Right lobe of liver (tissue), 6 donors: ENCODE measurements around the gene SLC18A2. TPM values are rescaled to one million over a fixed set of nuclear protein-coding genes. Genes with fewer than 3 reads are reported as not detected.

Experiments used
- ATAC-seq, 4 donors: fragments of 200-7000 bp; cut with Tn5 transposase; one replicate each; pipeline ENCODE4 v1.9.1; 2020; ENCODE audit warnings: mild to moderate bottlenecking in 4 of 4, moderate library complexity in 4 of 4
- DNase-seq, 3 donors: peaks; one replicate each; pipeline ENCODE4 v3.0.0-alpha.2; 2020
- H3K27ac ChIP-seq, 3 donors: fragments of 200-600 bp; one replicate each; pipeline ENCODE4 v1.8.0; 2022
- H3K27me3 ChIP-seq, 2 donors: fragments of 200-600 bp; one replicate each; pipeline ENCODE4 v1.8.0; 2022
- H3K36me3 ChIP-seq, 4 donors: fragments of 200-600 bp; sonication (generic) in 1 of 4; one replicate each; pipeline versions ENCODE4 v1.5.1 to v1.8.0; 2017 to 2022; ENCODE audit warnings: control low read depth in 1 of 4
- H3K4me1 ChIP-seq, 4 donors: fragments of 200-600 bp; sonication (generic) in 1 of 4; one replicate each; pipeline versions ENCODE4 v1.5.1 to v1.8.0; 2017 to 2022; ENCODE audit warnings: control low read depth in 1 of 4
- H3K4me3 ChIP-seq, 3 donors: fragments of 200-600 bp; one replicate each; pipeline ENCODE4 v1.8.0; 2022
- H3K9me3 ChIP-seq, 4 donors: fragments of 200-600 bp; sonication (generic) in 1 of 4; one replicate each; pipeline versions ENCODE4 v1.5.1 to v1.8.0; 2017 to 2022; ENCODE audit warnings: control low read depth in 1 of 4
- POLR2A ChIP-seq: fragments of 450-650 bp; IDR thresholded peaks from one replicate; pipeline ENCODE4 v1.6.1; 2017; ENCODE audit warnings: antibody characterized with exemption, mild to moderate bottlenecking
- WGBS: methylation state at CpG from one replicate; pipeline ENCODE4 v1.1.6; 2018; ENCODE audit warnings: low coverage, low lambda C conversion rate; ENCODE audit not compliant: insufficient coverage; ENCODE audit errors: missing lambda C conversion rate; 5-methylcytosine and 5-hydroxymethylcytosine counted together
- intact Hi-C, 2 donors: fragments of 100-400 bp; cut with DNase I; formaldehyde crosslinking; loops; one replicate each; pipeline versions ENCODE4 v1.11.2 to v1.14.1; 2022
- total RNA-seq, 6 experiments: library from RNA; depleted of rRNA in 2 of 6; stranded (reverse); fragments of >200 nt in 2 of 6; fragmentation: NEBNext Ultra II Directional in 3 of 6; extraction: Animal tissue kit (Norgen Biotek cat#: 25700) in 3 of 6; gene quantifications; one replicate each; pipeline versions ENCODE4 v1.1.0 to v1.2.4, GENCODE V29; 2016 to 2023
- TF ChIP-seq, protein P1 (sequence below), 4 donors: fragments of 200-600 bp in 3 of 4; fragments of 450-650 bp in 1 of 4; IDR thresholded peaks; one replicate each; pipeline versions ENCODE4 v1.5.1 to v1.8.0; 2016 to 2022; ENCODE audit warnings: antibody characterized with exemption in 4 of 4, mild to moderate bottlenecking in 2 of 4
- donor health status: DM: no; HTN: yes; CAD: no.
- donor health status: DM: no; HTN: no; CAD: no.
- donor health status: DM: no; HTN: no; CAD: no.
- donor health status: DM: no; HTN: yes; CAD: no.
- donor health status: DM: no; HTN: yes; CAD: no.

Gene SLC18A2
- total RNA-seq, 6 experiments from 2014 or later: 0.04 to 1.1 (median 0.20) TPM

GRCh38 chr10:117239051-117239450 lies 1.9 kb upstream of the SLC18A2 start:
- H3K4me1 ChIP-seq: peaks cover 0 to 5% (median 0%) of the 10 kb centered on the region in 4 donors
- 73% methylated on average over 3 of the region's 8 CpGs for WGBS
- H3K36me3 ChIP-seq: no peaks in the 10 kb centered on the region
- peaks cover 0 to 4% of the 10 kb centered on the region in 2 donors for H3K27me3 ChIP-seq
- H3K9me3 ChIP-seq: no peaks in the 10 kb centered on the region
- intact Hi-C loops: no loop called here
- H3K4me3 ChIP-seq: no peak overlapping the region
- DNase-seq (no peak), ATAC-seq (no peak)
- H3K27ac ChIP-seq: no peak overlapping the region
- TF ChIP-seq, protein P1, sequence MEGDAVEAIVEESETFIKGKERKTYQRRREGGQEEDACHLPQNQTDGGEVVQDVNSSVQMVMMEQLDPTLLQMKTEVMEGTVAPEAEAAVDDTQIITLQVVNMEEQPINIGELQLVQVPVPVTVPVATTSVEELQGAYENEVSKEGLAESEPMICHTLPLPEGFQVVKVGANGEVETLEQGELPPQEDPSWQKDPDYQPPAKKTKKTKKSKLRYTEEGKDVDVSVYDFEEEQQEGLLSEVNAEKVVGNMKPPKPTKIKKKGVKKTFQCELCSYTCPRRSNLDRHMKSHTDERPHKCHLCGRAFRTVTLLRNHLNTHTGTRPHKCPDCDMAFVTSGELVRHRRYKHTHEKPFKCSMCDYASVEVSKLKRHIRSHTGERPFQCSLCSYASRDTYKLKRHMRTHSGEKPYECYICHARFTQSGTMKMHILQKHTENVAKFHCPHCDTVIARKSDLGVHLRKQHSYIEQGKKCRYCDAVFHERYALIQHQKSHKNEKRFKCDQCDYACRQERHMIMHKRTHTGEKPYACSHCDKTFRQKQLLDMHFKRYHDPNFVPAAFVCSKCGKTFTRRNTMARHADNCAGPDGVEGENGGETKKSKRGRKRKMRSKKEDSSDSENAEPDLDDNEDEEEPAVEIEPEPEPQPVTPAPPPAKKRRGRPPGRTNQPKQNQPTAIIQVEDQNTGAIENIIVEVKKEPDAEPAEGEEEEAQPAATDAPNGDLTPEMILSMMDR (IDR thresholded peaks at IDR 0.05): no peak
- TF ChIP-seq POLR2A: no peak

DNA sequence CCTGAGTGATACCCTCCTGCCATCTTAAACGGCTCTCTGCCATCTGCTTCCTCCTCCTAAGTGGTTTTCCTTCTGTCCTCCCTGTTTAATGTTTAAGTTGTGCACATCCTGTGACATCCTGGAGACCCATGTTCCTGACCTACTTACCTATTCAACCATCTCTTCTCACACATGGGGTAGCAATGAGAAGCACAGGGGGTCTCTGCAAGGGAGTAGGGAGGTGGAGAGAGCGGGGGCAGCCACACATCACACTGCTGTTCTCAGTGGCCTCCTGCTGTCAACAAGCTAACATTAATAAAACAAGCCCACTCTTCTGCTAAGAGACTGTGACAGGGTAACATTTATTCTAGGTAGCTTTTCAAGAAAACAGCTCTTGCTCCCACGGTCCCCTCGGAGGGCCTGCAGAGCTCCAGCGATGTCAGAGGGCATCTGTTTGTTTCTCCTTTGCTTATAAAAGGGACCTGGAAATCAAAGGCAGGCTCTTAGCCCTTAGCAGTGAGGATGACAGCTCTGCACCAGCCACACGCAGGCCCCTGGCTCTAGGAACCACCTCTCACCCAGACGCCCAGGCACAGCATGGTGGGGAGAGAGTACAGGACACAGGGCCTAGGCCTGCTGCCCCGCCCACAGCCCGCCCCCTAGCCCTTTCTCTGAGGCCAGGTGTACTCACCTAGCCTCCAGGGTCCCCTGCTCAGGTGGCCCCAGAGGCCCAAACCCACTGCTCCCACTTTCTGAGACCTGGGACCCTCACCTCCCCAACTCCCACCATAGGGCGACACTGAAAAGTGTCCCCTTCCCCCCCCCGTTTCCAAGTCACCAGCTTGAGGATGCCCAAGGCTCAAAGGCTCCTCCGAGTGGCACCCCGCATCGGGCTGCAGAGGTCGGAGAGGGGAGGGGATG lies 943 bp upstream of the SLC18A2 start:
- Histone ChIP-seq H3K36me3 (no peaks in the 10 kb centered on the region), H3K4me1 (peaks cover 0 to 5% (median 0%) of the 10 kb centered on the region in 4 donors), H3K27ac (no peak overlapping the region), H3K27me3 (peaks cover 0 to 4% of the 10 kb centered on the region in 2 donors), H3K4me3 (no peak overlapping the region), H3K9me3 (no peaks in the 10 kb centered on the region)
- DNase-seq: no peak
- ATAC-seq: no peak
- intact Hi-C loops: no loop called here
- no peak for TF ChIP-seq POLR2A
- TF ChIP-seq, protein P1 (IDR thresholded peaks at IDR 0.05): no peak
- WGBS: 67% methylated on average over 5 of the region's 15 CpGs

DNA sequence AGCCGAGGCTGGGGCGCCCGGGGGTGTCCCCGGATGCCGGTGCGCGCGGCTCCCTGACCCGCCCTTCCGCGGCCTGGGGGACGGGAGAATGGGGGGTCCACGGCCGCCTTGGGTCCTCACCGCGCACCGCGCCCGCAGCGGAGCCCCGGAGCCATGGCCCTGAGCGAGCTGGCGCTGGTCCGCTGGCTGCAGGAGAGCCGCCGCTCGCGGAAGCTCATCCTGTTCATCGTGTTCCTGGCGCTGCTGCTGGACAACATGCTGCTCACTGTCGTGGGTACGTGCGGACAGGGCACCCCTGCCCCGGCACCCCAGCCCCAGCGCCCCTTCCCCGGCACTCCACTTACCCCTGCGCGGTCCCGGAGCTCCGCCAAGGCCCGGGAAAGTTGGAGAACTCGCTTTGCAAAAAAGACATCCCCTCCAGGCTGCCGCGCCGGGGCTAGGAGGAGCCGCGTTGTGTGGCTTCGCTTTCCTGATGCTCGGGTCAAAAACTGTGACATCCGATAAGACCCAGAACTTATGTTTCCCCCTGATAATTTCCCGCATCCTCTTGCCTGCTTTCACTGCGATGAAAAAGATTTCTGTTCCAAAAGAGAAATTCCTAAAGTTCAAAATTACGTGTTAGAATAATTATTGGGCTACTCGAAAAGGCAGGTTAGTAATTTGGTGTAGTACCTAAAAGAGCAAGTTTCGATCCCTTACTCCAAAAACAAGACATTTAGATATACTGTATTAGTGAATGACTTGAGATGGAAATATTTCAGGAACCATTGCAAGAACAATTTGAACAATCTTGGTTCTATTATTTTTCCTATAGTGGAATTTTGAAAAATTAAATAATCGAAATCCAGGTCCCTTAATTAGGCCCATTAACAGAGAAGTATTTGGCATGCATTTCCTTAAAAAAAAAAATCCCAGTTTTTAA lies 888 bp downstream of the SLC18A2 start:
- Histone ChIP-seq H3K4me1 (peaks cover 0 to 5% (median 0%) of the 10 kb centered on the region in 4 donors), H3K27ac (no peak overlapping the region), H3K4me3 (peak overlapping the region in 1 of 3 donors; percentile 19), H3K27me3 (peaks cover 0 to 4% of the 10 kb centered on the region in 2 donors), H3K9me3 (no peaks in the 10 kb centered on the region), H3K36me3 (no peaks in the 10 kb centered on the region)
- WGBS: 13% methylated on average over 11 of the region's 56 CpGs
- intact Hi-C loops: no loop called here
- ATAC-seq (peak; percentile 52 to 71 (median 62)), DNase-seq (peak in 1 of 3 donors; percentile 46)
- TF ChIP-seq, protein P1 (IDR thresholded peaks at IDR 0.05): no peak
- TF ChIP-seq POLR2A: no peak

- TF ChIP-seq POLR2A: no peak
- TF ChIP-seq, protein P1 (IDR thresholded peaks at IDR 0.05): no peak
- no peak for ATAC-seq
- intact Hi-C loops: no loop called here
- Histone ChIP-seq H3K4me3 (no peak overlapping the region), H3K4me1 (peaks cover 0 to 5% (median 0%) of the 10 kb centered on the region in 4 donors), H3K9me3 (no peaks in the 10 kb centered on the region), H3K27ac (no peak overlapping the region), H3K27me3 (peaks cover 0 to 4% of the 10 kb centered on the region in 2 donors), H3K36me3 (no peaks in the 10 kb centered on the region)
- no peak for DNase-seq
- WGBS: 74% methylated on average over 8 of the region's 8 CpGs
These were observed 1.5 kb downstream of the SLC18A2 start for GRCh38 chr10:117242463-117242832.
